Natural killer cell (primary cell): Measurements from ENCODE around the gene TOMM40L. TPM values are rescaled to one million over a fixed set of nuclear protein-coding genes. Genes with fewer than 3 reads are reported as not detected.
"Not testable (repeated sequence)": the region's sequence is repeated elsewhere in the genome, so short reads cannot be mapped to it uniquely, and the experiment has no call there.

Source experiments
- ATAC-seq, 3 donors: fragments of 150-1000 bp in 2 of 3; fragments of 200-7000 bp in 1 of 3; cut with Tn5 transposase; 1 replicate in 1 of 3; 2 replicates in 2 of 3; pipeline ENCODE4 v1.10.0; 2021; ENCODE audit warnings: mild to moderate bottlenecking in 2 of 3, moderate library complexity in 2 of 3
- DNase-seq, 2 donors: peaks; one replicate each; pipeline versions ENCODE4 v3.0.0 to v3.0.0-alpha.2; 2013 to 2021; ENCODE audit warnings: mixed read lengths in 1 of 2
- H3K27ac ChIP-seq: one replicate; pipeline ENCODE4 v1.5.1; 2013; ENCODE audit warnings: mild to moderate bottlenecking, low read length
- H3K27me3 ChIP-seq: one replicate; pipeline ENCODE4 v1.6.1; 2013; ENCODE audit warnings: low read length; ENCODE audit not compliant: control insufficient read depth, insufficient read depth
- H3K36me3 ChIP-seq: one replicate; pipeline ENCODE4 v1.6.1; 2013; ENCODE audit warnings: low read length; ENCODE audit not compliant: control insufficient read depth, insufficient read depth
- H3K4me1 ChIP-seq: one replicate; pipeline ENCODE4 v1.6.1; 2013; ENCODE audit warnings: low read length; ENCODE audit not compliant: control insufficient read depth, insufficient read depth
- H3K4me3 ChIP-seq: one replicate; pipeline ENCODE4 v1.5.1; 2013; ENCODE audit warnings: low read length
- H3K9me3 ChIP-seq: one replicate; pipeline ENCODE4 v1.6.1; 2013; ENCODE audit warnings: low read length; ENCODE audit not compliant: control insufficient read depth, insufficient read depth
- H3K27ac Mint-ChIP-seq, 2 donors: one replicate each; pipeline ENCODE4 v1.8.0; 2022; ENCODE audit warnings: mild to moderate bottlenecking in 2 of 2, mixed read lengths in 2 of 2, moderate library complexity in 1 of 2
- H3K27me3 Mint-ChIP-seq, 2 donors: one replicate each; pipeline ENCODE4 v1.8.0; 2022; ENCODE audit warnings: low read depth in 2 of 2, mixed read lengths in 2 of 2
- H3K36me3 Mint-ChIP-seq: one replicate; pipeline ENCODE4 v1.8.0; 2022; ENCODE audit warnings: mixed read lengths
- H3K4me1 Mint-ChIP-seq, 2 donors: one replicate each; pipeline ENCODE4 v1.8.0; 2022; ENCODE audit warnings: mixed read lengths in 2 of 2
- H3K4me3 Mint-ChIP-seq: one replicate; pipeline ENCODE4 v1.8.0; 2022; ENCODE audit warnings: mild to moderate bottlenecking, moderate library complexity, mixed read lengths
- H3K9me3 Mint-ChIP-seq, 2 donors: one replicate each; pipeline ENCODE4 v1.8.0; 2022; ENCODE audit warnings: mixed read lengths in 2 of 2
- WGBS: methylation state at CpG from one replicate; pipeline ENCODE4 v1.1.7; 2013; ENCODE audit warnings: missing lambda C conversion rate; ENCODE audit not compliant: insufficient coverage; 5-methylcytosine and 5-hydroxymethylcytosine counted together
- intact Hi-C: fragments of 100-400 bp; cut with micrococcal nuclease; formaldehyde crosslinking; loops from one replicate; pipeline ENCODE4 v1.14.2; 2022
- total RNA-seq, 4 donors: library from RNA; stranded (reverse); fragments of 120-200 nt in 1 of 4; gene quantifications; one replicate each; pipeline versions ENCODE4 v1.2.3 to v1.2.4, GENCODE V29; 2013 to 2022
- TF ChIP-seq, protein P1 (sequence below): fragments of 200-600 bp; IDR thresholded peaks from one replicate; pipeline ENCODE4 v1.8.0; 2022; ENCODE audit warnings: antibody characterized with exemption

Gene TOMM40L
- total RNA-seq, 3 donors from 2014 or later (not counting 1 experiment from before 2014, with no cell fraction given) = 16.6 to 23.6 (median 22.8) TPM

DNA sequence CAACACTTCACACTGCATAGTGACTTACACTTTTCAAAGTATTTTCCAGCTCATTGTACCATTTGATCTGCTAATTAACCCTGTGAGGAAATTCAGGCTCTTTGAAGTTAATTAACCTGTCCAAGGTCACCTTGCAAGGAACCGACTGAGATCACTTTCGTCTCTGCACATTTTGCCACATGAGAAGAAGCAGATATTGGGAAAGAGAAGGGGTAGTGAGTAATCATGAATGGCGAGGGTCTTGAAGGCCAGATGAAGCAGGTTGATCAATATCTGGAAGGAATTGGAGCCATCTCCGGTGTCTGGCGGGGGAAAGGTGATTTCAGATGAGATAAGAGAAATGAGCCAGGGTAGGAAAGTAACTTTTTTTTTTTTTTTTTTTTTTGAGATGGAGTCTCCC, 5.9 kb upstream of the TOMM40L start:
- H3K36me3 ChIP-seq = peaks cover 21% of the 10 kb centered on the region
- peak overlapping the region; percentile 96 to 99 for H3K27ac Mint-ChIP-seq
- H3K4me3 Mint-ChIP-seq = no peak overlapping the region
- intact Hi-C loops = no loop called here
- DNase-seq = no peak
- peaks cover 55 to 69% of the 10 kb centered on the region in 2 donors for H3K4me1 Mint-ChIP-seq
- ATAC-seq = no peak
- no peaks in the 10 kb centered on the region for H3K9me3 ChIP-seq
- 89% methylated on average over 5 of the region's 5 CpGs for WGBS
- no peak overlapping the region for H3K27ac ChIP-seq
- H3K4me3 ChIP-seq = no peak overlapping the region
- H3K36me3 Mint-ChIP-seq = no peaks in the 10 kb centered on the region
- H3K9me3 Mint-ChIP-seq = no peaks in the 10 kb centered on the region
- no peaks in the 10 kb centered on the region for H3K27me3 Mint-ChIP-seq
- H3K4me1 ChIP-seq = peaks cover 24% of the 10 kb centered on the region
- TF ChIP-seq, protein P1, sequence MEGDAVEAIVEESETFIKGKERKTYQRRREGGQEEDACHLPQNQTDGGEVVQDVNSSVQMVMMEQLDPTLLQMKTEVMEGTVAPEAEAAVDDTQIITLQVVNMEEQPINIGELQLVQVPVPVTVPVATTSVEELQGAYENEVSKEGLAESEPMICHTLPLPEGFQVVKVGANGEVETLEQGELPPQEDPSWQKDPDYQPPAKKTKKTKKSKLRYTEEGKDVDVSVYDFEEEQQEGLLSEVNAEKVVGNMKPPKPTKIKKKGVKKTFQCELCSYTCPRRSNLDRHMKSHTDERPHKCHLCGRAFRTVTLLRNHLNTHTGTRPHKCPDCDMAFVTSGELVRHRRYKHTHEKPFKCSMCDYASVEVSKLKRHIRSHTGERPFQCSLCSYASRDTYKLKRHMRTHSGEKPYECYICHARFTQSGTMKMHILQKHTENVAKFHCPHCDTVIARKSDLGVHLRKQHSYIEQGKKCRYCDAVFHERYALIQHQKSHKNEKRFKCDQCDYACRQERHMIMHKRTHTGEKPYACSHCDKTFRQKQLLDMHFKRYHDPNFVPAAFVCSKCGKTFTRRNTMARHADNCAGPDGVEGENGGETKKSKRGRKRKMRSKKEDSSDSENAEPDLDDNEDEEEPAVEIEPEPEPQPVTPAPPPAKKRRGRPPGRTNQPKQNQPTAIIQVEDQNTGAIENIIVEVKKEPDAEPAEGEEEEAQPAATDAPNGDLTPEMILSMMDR = no peak
- no peaks in the 10 kb centered on the region for H3K27me3 ChIP-seq

DNA sequence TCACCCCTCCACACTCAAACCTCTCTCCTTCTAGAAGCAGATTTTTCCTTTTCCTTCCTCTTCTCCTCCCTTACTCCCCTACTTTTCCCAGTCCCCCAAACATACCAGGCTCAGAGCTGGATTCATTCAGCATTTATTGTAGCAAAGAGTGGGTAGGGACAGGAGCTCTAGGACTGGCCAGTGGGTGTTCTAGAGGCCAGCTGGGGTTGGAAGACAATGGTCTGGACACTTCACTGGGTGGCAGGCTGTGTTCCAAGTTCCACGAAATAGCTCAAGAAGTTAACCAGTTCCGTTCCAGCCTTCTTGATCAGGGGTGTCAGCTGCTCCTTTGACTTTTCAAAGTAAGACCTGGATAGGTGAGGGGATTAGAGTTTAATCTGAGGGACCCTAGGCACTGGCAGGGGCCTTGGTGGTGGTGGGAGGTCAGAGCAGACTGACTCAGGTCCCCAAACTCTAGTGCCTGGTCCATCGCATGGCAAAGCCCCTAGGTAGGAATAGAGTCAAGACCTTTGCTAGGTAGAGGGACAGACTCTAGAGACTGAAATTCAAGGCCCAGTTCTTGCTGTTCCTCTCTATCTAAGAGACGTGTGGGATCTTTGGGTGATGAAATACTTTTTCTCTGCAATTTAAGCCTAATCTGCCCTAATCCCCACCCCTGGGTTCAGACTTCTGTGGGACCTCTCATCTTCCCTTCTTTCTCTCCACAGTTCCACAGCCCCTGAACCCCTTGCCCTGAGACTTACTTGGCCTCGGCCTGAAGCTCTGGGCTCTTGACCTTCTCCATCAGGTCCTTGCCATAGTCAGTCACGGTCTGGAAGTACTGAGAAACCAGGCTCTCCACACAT, 3.5 kb upstream of the TOMM40L start:
- Mint-ChIP-seq H3K4me3 (peak overlapping the region; percentile 17), H3K27me3 (no peaks in the 10 kb centered on the region), H3K9me3 (no peaks in the 10 kb centered on the region), H3K4me1 (peaks cover 59 to 77% of the 10 kb centered on the region in 2 donors), H3K36me3 (no peaks in the 10 kb centered on the region), H3K27ac (peak overlapping the region; percentile 72 to 99)
- 92% methylated on average over 6 of the region's 6 CpGs for WGBS
- intact Hi-C loops = no loop called here
- Histone ChIP-seq H3K27ac (no peak overlapping the region), H3K4me1 (peaks cover 43% of the 10 kb centered on the region), H3K4me3 (no peak overlapping the region), H3K9me3 (no peaks in the 10 kb centered on the region), H3K27me3 (no peaks in the 10 kb centered on the region), H3K36me3 (peaks cover 21% of the 10 kb centered on the region)
- DNase-seq = no peak
- TF ChIP-seq, protein P1 = no peak
- ATAC-seq = no peak

DNA sequence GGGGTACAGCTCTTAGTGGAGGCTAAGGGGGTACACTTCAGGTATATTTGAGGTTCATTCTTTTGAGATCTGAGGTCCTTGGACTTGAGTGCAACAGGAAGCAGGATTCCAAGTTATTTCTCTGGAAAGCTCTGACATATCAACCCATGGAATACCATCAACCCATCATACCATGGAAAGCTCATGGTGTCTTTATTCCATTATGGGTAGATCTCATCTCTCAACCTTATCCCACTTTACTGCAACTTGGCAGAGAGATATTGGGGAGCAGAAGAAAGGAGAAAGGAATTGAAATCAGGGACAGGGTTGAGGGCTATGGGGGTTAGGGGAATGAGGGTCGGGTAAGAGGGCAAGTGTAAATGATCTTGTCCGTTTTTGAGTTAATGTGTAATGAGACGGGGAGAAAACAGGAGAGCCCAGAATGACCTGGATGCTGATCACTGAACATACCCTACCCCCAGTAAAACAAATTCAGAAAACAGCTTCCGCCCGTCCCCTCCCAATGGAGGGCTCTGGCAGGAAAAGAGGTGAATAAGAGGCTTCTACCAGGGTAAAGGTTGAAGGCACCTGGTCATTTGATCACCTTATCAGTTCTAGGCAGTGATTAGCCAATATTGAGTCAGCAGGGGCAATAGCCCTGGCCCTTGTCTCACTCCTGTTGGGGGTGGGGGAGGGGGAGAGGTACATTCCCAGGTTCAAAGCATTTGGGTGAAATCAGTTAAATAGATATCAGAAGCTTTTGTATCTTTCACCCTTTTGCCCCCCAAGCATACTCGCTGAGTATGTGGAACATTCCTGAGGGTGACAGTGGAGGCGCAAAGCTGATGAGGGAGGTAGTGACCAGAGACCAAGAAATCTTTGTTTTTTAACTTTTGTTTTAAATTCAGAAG, 1.8 kb upstream of the TOMM40L start:
- peaks cover 20% of the 10 kb centered on the region for H3K36me3 ChIP-seq
- WGBS = 98% methylated on average over 6 of the region's 7 CpGs
- Mint-ChIP-seq H3K4me3 (no peak overlapping the region), H3K36me3 (no peaks in the 10 kb centered on the region), H3K9me3 (no peaks in the 10 kb centered on the region), H3K4me1 (peaks cover 49 to 68% of the 10 kb centered on the region in 2 donors), H3K27me3 (no peaks in the 10 kb centered on the region), H3K27ac (peak overlapping the region; percentile 72 to 99)
- H3K27me3 ChIP-seq = no peaks in the 10 kb centered on the region
- H3K9me3 ChIP-seq = no peaks in the 10 kb centered on the region
- H3K4me3 ChIP-seq = no peak overlapping the region
- TF ChIP-seq, protein P1 = no peak
- intact Hi-C loops = no loop called here
- no peak for DNase-seq
- H3K4me1 ChIP-seq = peaks cover 35% of the 10 kb centered on the region
- no peak for ATAC-seq
- no peak overlapping the region for H3K27ac ChIP-seq

GRCh38 chr1:161224695-161225087, 1.2 kb upstream of the TOMM40L start:
- DNase-seq, H3K9me3 ChIP-seq, H3K9me3 Mint-ChIP-seq, ATAC-seq, H3K27me3 ChIP-seq, H3K27me3 Mint-ChIP-seq, H3K27ac ChIP-seq, H3K4me3 Mint-ChIP-seq, H3K4me3 ChIP-seq, H3K36me3 Mint-ChIP-seq: not testable (repeated sequence)
- intact Hi-C loops = loop anchor here (1.0 to 5.0 kb wide), 6 partner anchors 7 to 143 kb away; partner anchors contain the start of genes CFAP126, MPZ and NDUFS2
- H3K4me1 Mint-ChIP-seq = peaks cover 44 to 62% of the 10 kb centered on the region in 2 donors
- peaks cover 20% of the 10 kb centered on the region for H3K36me3 ChIP-seq
- H3K27ac Mint-ChIP-seq = peak overlapping the region; percentile 92 to 95
- WGBS = 93% methylated on average over 13 of the region's 13 CpGs
- peaks cover 32% of the 10 kb centered on the region for H3K4me1 ChIP-seq
